Sigmoid colon (tissue), 4 donors: ENCODE results near the gene PRKCQ.

Experiments
- CTCF ChIP-seq, 4 experiments: fragments of 450-650 bp in 3 of 4; fragments of 200-600 bp in 1 of 4; IDR thresholded peaks; one replicate each; pipeline ENCODE4 v1.5.1; 2016 to 2019; ENCODE audit warnings: antibody characterized with exemption in 4 of 4, mild to moderate bottlenecking in 3 of 4, moderate library complexity in 2 of 4
- EP300 ChIP-seq, 4 donors: sonication (generic); formaldehyde crosslinking; IDR thresholded peaks; one replicate each; pipeline ENCODE4 v1.6.1; 2017; ENCODE audit warnings: antibody characterized with exemption in 4 of 4
- POLR2A ChIP-seq, 2 donors: fragments of 450-650 bp; IDR thresholded peaks; one replicate each; pipeline ENCODE4 v1.6.1; 2016; ENCODE audit warnings: antibody characterized with exemption in 2 of 2, mild to moderate bottlenecking in 2 of 2, moderate library complexity in 2 of 2
- POLR2AphosphoS5 ChIP-seq, 4 donors: sonication (generic); formaldehyde crosslinking; IDR thresholded peaks; one replicate each; pipeline ENCODE4 v1.6.1; 2017; ENCODE audit warnings: antibody characterized with exemption in 4 of 4

- TF ChIP-seq CTCF (IDR thresholded peaks at IDR 0.05) (no peak), POLR2A (IDR thresholded peaks at IDR 0.05) (no peak), POLR2AphosphoS5 (IDR thresholded peaks at IDR 0.05) (no peak), EP300 (IDR thresholded peaks at IDR 0.05) (no peak)
These were observed 157.1 kb downstream of the PRKCQ start for GRCh38 chr10:6423004-6423403.
